Measurements from ENCODE around the gene MYBPC2. TPM values are rescaled to one million over a fixed set of nuclear protein-coding genes. Genes with fewer than 3 reads are reported as not detected.

The MYBPC2 gene
- total RNA-seq, 2 experiments from 2014 or later, result 0.08 TPM; not detected in 1

GRCh38 chr19:50392759-50393158 is 39.9 kb upstream of the MYBPC2 start:
- DNase-seq (no peak), ATAC-seq (ENCODE audit: poor library complexity) (no peak)
- Histone ChIP-seq H3K4me3 (ENCODE audit: low read length) (no peak overlapping the region), H3K4me1 (ENCODE audit: insufficient read depth, low read length) (no peaks in the 10 kb centered on the region), H3K27me3 (ENCODE audit: control insufficient read depth in 1 of 2, insufficient read depth in 2 of 2, low read length in 2 of 2) (no peaks in the 10 kb centered on the region), H3K9me3 (ENCODE audit: control insufficient read depth in 1 of 2, insufficient read depth in 1 of 2, low read length in 2 of 2) (no peaks in the 10 kb centered on the region), H3K36me3 (ENCODE audit: insufficient read depth, low read length) (peaks cover 3% of the 10 kb centered on the region), H3K27ac (ENCODE audit: low read depth in 1 of 2, low read length in 2 of 2) (no peak overlapping the region)
- TF ChIP-seq, protein P1, sequence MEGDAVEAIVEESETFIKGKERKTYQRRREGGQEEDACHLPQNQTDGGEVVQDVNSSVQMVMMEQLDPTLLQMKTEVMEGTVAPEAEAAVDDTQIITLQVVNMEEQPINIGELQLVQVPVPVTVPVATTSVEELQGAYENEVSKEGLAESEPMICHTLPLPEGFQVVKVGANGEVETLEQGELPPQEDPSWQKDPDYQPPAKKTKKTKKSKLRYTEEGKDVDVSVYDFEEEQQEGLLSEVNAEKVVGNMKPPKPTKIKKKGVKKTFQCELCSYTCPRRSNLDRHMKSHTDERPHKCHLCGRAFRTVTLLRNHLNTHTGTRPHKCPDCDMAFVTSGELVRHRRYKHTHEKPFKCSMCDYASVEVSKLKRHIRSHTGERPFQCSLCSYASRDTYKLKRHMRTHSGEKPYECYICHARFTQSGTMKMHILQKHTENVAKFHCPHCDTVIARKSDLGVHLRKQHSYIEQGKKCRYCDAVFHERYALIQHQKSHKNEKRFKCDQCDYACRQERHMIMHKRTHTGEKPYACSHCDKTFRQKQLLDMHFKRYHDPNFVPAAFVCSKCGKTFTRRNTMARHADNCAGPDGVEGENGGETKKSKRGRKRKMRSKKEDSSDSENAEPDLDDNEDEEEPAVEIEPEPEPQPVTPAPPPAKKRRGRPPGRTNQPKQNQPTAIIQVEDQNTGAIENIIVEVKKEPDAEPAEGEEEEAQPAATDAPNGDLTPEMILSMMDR (IDR thresholded peaks at IDR 0.05), result no peak
- POLR2A ChIA-PET, result no interaction called here
- Mint-ChIP-seq H3K4me1 (ENCODE audit: low read depth) (peaks cover 5% of the 10 kb centered on the region), H3K9me3 (no peaks in the 10 kb centered on the region), H3K27ac (no peak overlapping the region), H3K4me3 (no peak overlapping the region), H3K36me3 (ENCODE audit: low read depth) (peaks cover 25% of the 10 kb centered on the region), H3K27me3 (no peaks in the 10 kb centered on the region)
- CTCF ChIA-PET, result no interaction called here
- intact Hi-C loops (cut with DNase I, micrococcal nuclease), result loop anchor here in 1 of 2 experiments (2.0 kb wide), 1 partner anchor 20 kb away; no protein-coding TSS in a partner anchor

- Histone ChIP-seq H3K27me3 (ENCODE audit: control insufficient read depth in 1 of 2, insufficient read depth in 2 of 2, low read length in 2 of 2) (no peaks in the 10 kb centered on the region), H3K9me3 (ENCODE audit: control insufficient read depth in 1 of 2, insufficient read depth in 1 of 2, low read length in 2 of 2) (no peaks in the 10 kb centered on the region), H3K4me1 (ENCODE audit: insufficient read depth, low read length) (no peaks in the 10 kb centered on the region), H3K4me3 (ENCODE audit: low read length) (no peak overlapping the region), H3K27ac (ENCODE audit: low read depth in 1 of 2, low read length in 2 of 2) (no peak overlapping the region), H3K36me3 (ENCODE audit: insufficient read depth, low read length) (no peaks in the 10 kb centered on the region)
- TF ChIP-seq, protein P1 (IDR thresholded peaks at IDR 0.05), result no peak
- ATAC-seq (ENCODE audit: poor library complexity) (no peak), DNase-seq (no peak)
- Mint-ChIP-seq H3K9me3 (no peaks in the 10 kb centered on the region), H3K4me3 (no peak overlapping the region), H3K27ac (no peak overlapping the region), H3K36me3 (ENCODE audit: low read depth) (peaks cover 20% of the 10 kb centered on the region), H3K27me3 (no peaks in the 10 kb centered on the region), H3K4me1 (ENCODE audit: low read depth) (no peaks in the 10 kb centered on the region)
- intact Hi-C loops (cut with DNase I, micrococcal nuclease), result loop anchor here in 1 of 2 experiments (2.0 kb wide), 1 partner anchor 19 kb away; no protein-coding TSS in a partner anchor
- POLR2A ChIA-PET, result no interaction called here
- CTCF ChIA-PET, result no interaction called here
Measured at GRCh38 chr19:50393589-50393988, 39.1 kb upstream of the MYBPC2 start.

DNA sequence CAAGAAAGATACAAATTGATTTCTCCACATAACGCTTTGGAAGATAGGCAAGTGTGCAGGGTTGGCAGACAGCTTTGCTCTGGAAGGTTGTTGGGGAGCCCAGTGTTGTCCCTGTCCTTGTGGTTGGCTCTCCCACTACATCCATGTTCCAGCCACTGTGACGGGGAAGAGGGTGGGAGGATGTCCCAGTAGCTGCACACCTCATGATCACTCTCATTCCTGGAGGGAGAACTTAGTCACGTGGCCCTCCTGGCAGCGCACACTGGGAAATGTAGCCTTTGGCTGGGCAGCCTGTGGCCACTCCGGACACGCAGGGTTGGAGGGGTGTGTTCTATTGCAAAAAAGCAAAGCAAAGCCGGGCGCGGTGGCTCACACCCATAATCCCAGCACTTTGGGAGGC is 38.7 kb upstream of the MYBPC2 start:
- CTCF ChIA-PET, result no interaction called here
- no peaks in the 10 kb centered on the region for H3K4me1 Mint-ChIP-seq (ENCODE audit: low read depth)
- H3K36me3 Mint-ChIP-seq (ENCODE audit: low read depth), result peaks cover 21% of the 10 kb centered on the region
- H3K27ac Mint-ChIP-seq, result no peak overlapping the region
- Histone ChIP-seq H3K9me3 (ENCODE audit: control insufficient read depth in 1 of 2, insufficient read depth in 1 of 2, low read length in 2 of 2) (no peaks in the 10 kb centered on the region), H3K4me3 (ENCODE audit: low read length) (no peak overlapping the region), H3K36me3 (ENCODE audit: insufficient read depth, low read length) (no peaks in the 10 kb centered on the region), H3K4me1 (ENCODE audit: insufficient read depth, low read length) (no peaks in the 10 kb centered on the region), H3K27me3 (ENCODE audit: control insufficient read depth in 1 of 2, insufficient read depth in 2 of 2, low read length in 2 of 2) (no peaks in the 10 kb centered on the region), H3K27ac (ENCODE audit: low read depth in 1 of 2, low read length in 2 of 2) (no peak overlapping the region)
- intact Hi-C loops (cut with DNase I, micrococcal nuclease), result no loop called here
- DNase-seq, result no peak
- H3K27me3 Mint-ChIP-seq, result no peaks in the 10 kb centered on the region
- no peaks in the 10 kb centered on the region for H3K9me3 Mint-ChIP-seq
- ATAC-seq (ENCODE audit: poor library complexity), result no peak
- POLR2A ChIA-PET, result no interaction called here
- TF ChIP-seq, protein P1 (IDR thresholded peaks at IDR 0.05), result no peak
- H3K4me3 Mint-ChIP-seq, result no peak overlapping the region
